OCI-LY7 (cell line): ENCODE measurements around the gene MKNK1. TPM values are rescaled to one million over a fixed set of nuclear protein-coding genes. Genes with fewer than 3 reads are reported as not detected.

ENCODE experiments used
- BruUV-seq: library from RNA; stranded (reverse); fragments of 400-500 nt; replicated peaks from 2 replicates; lab custom pipeline; 2021; lab: Mats Ljungman, UMichigan
- CTCF ChIA-PET: fragments of 300-600 bp; sonication (Branson Sonifier 250); formaldehyde crosslinking; loops from one replicate; lab custom pipeline; 2022; ENCODE audit warnings: antibody characterized with exemption; ENCODE audit not compliant: unreplicated experiment; lab: Charles Lee
- POLR2A ChIA-PET: fragments of 300-600 bp; sonication (Branson Sonifier 250); formaldehyde crosslinking; loops from one replicate; lab custom pipeline; 2022; ENCODE audit warnings: antibody characterized with exemption; lab: Charles Lee
- DNase-seq: peaks from one replicate; pipeline ENCODE4 v3.0.0-alpha.2; 2015; ENCODE audit warnings: low spot score
- H2AFZ ChIP-seq: fragments of 200-600 bp; sonication (generic), shearing (Covaris generic); 2 replicates; pipeline ENCODE4 v1.6.1; 2014; ENCODE audit warnings: mild to moderate bottlenecking, antibody characterized with exemption, low read length, moderate library complexity
- H3K27ac ChIP-seq: fragments of 200-600 bp; sonication (generic); 2 replicates; pipeline ENCODE4 v1.5.1; 2014; ENCODE audit warnings: mixed run types, low read depth, mild to moderate bottlenecking, moderate library complexity, low read length, inconsistent platforms; ENCODE audit not compliant: poor library complexity, severe bottlenecking
- H3K36me3 ChIP-seq: fragments of 200-600 bp; sonication (generic); 2 replicates; pipeline ENCODE4 v1.6.1; 2014; ENCODE audit warnings: mild to moderate bottlenecking, antibody characterized with exemption, low read length, moderate library complexity, mixed read lengths; ENCODE audit not compliant: insufficient read depth
- H3K4me1 ChIP-seq: fragments of 200-600 bp; sonication (generic); 2 replicates; pipeline ENCODE4 v1.5.1; 2014; ENCODE audit warnings: mild to moderate bottlenecking, low read length; ENCODE audit not compliant: insufficient read depth, poor library complexity, severe bottlenecking
- H3K4me2 ChIP-seq: fragments of 200-600 bp; sonication (generic); 2 replicates; pipeline ENCODE4 v1.6.1; 2014; ENCODE audit warnings: mild to moderate bottlenecking, low read length
- H3K4me3 ChIP-seq: fragments of 200-600 bp; sonication (generic); 2 replicates; pipeline ENCODE4 v1.5.1; 2014; ENCODE audit warnings: mild to moderate bottlenecking, low read depth, low read length; ENCODE audit not compliant: poor library complexity, severe bottlenecking
- H3K79me2 ChIP-seq: fragments of 200-600 bp; sonication (generic); 2 replicates; pipeline ENCODE4 v1.6.1; 2016; ENCODE audit warnings: low read depth, mild to moderate bottlenecking, low read length, moderate library complexity, mixed read lengths; ENCODE audit not compliant: insufficient read depth
- H3K9me2 ChIP-seq: fragments of 200-600 bp; sonication (generic); 2 replicates; pipeline ENCODE4 v1.6.1; 2016; ENCODE audit warnings: mild to moderate bottlenecking, low read length, mixed read lengths; ENCODE audit not compliant: insufficient read depth
- H3K9me3 ChIP-seq: fragments of 200-600 bp; sonication (generic); 2 replicates; pipeline ENCODE4 v1.6.1; 2014; ENCODE audit warnings: mild to moderate bottlenecking, mixed run types, low read length, mixed read lengths
- H4K20me1 ChIP-seq: fragments of 200-600 bp; sonication (generic); 2 replicates; pipeline ENCODE4 v1.6.1; 2014; ENCODE audit warnings: mild to moderate bottlenecking, antibody characterized with exemption, low read length, moderate library complexity, mixed read lengths; ENCODE audit not compliant: insufficient read depth
- CTCF ChIP-seq: fragments of 200-600 bp; sonication (generic); conservative IDR thresholded peaks from 2 replicates; pipeline ENCODE4 v1.5.1; 2014; ENCODE audit warnings: mild to moderate bottlenecking, antibody characterized with exemption, low read length, moderate library complexity, mixed read lengths
- EZH2phosphoT487 ChIP-seq: fragments of 200-600 bp; sonication (generic); IDR thresholded peaks from 2 replicates; pipeline ENCODE4 v1.6.1; 2018; ENCODE audit warnings: low read depth, borderline replicate concordance, mild to moderate bottlenecking, mixed run types, antibody characterized with exemption, low read length, moderate library complexity, mixed read lengths
- intact Hi-C: fragments of 100-400 bp; cut with micrococcal nuclease; formaldehyde crosslinking; loops from one replicate; pipeline ENCODE4 v1.10.0; 2022; ENCODE audit not compliant: unreplicated experiment
- total RNA-seq, 2 experiments: library from RNA; depleted of rRNA in 1 of 2; stranded (reverse); fragments of >200 nt in 1 of 2; shearing (Covaris generic) in 1 of 2; gene quantifications; 2 replicates each; pipeline ENCODE4 v1.2.3, GENCODE V29; 2014 to 2022

Gene MKNK1
- total RNA-seq, 2 experiments from 2014 or later = 11.5 to 24.0 TPM

- Histone ChIP-seq H3K4me1 (no peaks in the 10 kb centered on the region), H3K4me2 (no peak overlapping the region), H2AFZ (no peak overlapping the region), H3K4me3 (no peak overlapping the region), H3K36me3 (no peaks in the 10 kb centered on the region), H3K9me3 (no peaks in the 10 kb centered on the region), H3K9me2 (no peaks in the 10 kb centered on the region), H4K20me1 (no peaks in the 10 kb centered on the region), H3K79me2 (no peaks in the 10 kb centered on the region), H3K27ac (no peak overlapping the region)
- no TSS peak for BruUV-seq
- intact Hi-C loops = no loop called here
- POLR2A ChIA-PET = interaction anchor here (0.6 kb wide), 2 partner anchors 90 to 1829 kb away, joined by 3 read pairs; partner anchors contain the start of gene KIF2C
- TF ChIP-seq EZH2phosphoT487 (no peak), CTCF (no peak)
- CTCF ChIA-PET = no interaction called here
- no peak for DNase-seq
Observed at GRCh38 chr1:46568461-46568891, 35.6 kb downstream of the MKNK1 start.

- Histone ChIP-seq H3K27ac (no peak overlapping the region), H3K36me3 (no peaks in the 10 kb centered on the region), H3K4me2 (no peak overlapping the region), H3K79me2 (no peaks in the 10 kb centered on the region), H2AFZ (no peak overlapping the region), H3K9me2 (no peaks in the 10 kb centered on the region), H3K9me3 (no peaks in the 10 kb centered on the region), H3K4me1 (no peaks in the 10 kb centered on the region), H4K20me1 (no peaks in the 10 kb centered on the region), H3K4me3 (no peak overlapping the region)
- POLR2A ChIA-PET = no interaction called here
- DNase-seq = no peak
- CTCF ChIA-PET = no interaction called here
- intact Hi-C loops = no loop called here
- TF ChIP-seq CTCF = no peak
- TF ChIP-seq EZH2phosphoT487 = no peak
- BruUV-seq = no TSS peak
Observed at GRCh38 chr1:46563341-46563740, 40.7 kb downstream of the MKNK1 start.

- ChIA-PET CTCF (no interaction called here), POLR2A (no interaction called here)
- Histone ChIP-seq H3K9me3 (no peaks in the 10 kb centered on the region), H3K9me2 (no peaks in the 10 kb centered on the region), H2AFZ (no peak overlapping the region), H3K36me3 (no peaks in the 10 kb centered on the region), H3K4me3 (no peak overlapping the region), H4K20me1 (no peaks in the 10 kb centered on the region), H3K4me1 (no peaks in the 10 kb centered on the region), H3K27ac (no peak overlapping the region), H3K79me2 (no peaks in the 10 kb centered on the region), H3K4me2 (no peak overlapping the region)
- intact Hi-C loops = no loop called here
- DNase-seq = no peak
- TF ChIP-seq CTCF (no peak), EZH2phosphoT487 (no peak)
- no TSS peak for BruUV-seq
Observed at GRCh38 chr1:46562498-46562897, 41.6 kb downstream of the MKNK1 start.
